Right lung (tissue), 10 donors: ENCODE data around the gene KIAA0825. TPM values are rescaled to one million over a fixed set of nuclear protein-coding genes. Genes with fewer than 3 reads are reported as not detected.

Source experiments
- DNase-seq, 2 donors: peaks; one replicate each; pipeline ENCODE4 v3.0.0-alpha.2; 2013
- long read RNA-seq, 8 donors: transcript quantifications; one replicate each; lab custom pipeline, GENCODE V29; 2026
- polyA plus RNA-seq, 5 donors: library from polyadenylated mRNA; unstranded; fragments of 120-200 nt; gene quantifications; one replicate each; pipeline versions ENCODE4 v1.2.1 to v1.2.3, GENCODE V29; 2013; ENCODE audit warnings: inconsistent platforms in 1 of 5, low replicate concordance in 1 of 5; ENCODE audit not compliant: insufficient read length in 5 of 5, insufficient read depth in 1 of 5

Gene KIAA0825
- 1 to 10 TPM; 5.0 to 8.0 (median 6.0) TPM for polyA plus RNA-seq
- long read RNA-seq, donor 1, partial matches to known transcripts, result 0 of 2 reads
- long read RNA-seq, donor 1, other reads (novel, unspliced or antisense), result 0 of 2 reads
- long read RNA-seq, donor 2, result 0 reads
- long read RNA-seq, donor 3, partial matches to known transcripts, result 5 of 17 reads
- long read RNA-seq, donor 3, other reads (novel, unspliced or antisense), result 12 of 17 reads
- long read RNA-seq, donor 4, partial matches to known transcripts, result 0 of 1 reads
- long read RNA-seq, donor 4, other reads (novel, unspliced or antisense), result 0 of 1 reads
- long read RNA-seq, donor 5, partial matches to known transcripts, result 42 of 60 reads
- long read RNA-seq, donor 5, other reads (novel, unspliced or antisense), result 15 of 60 reads
- long read RNA-seq, donor 6, partial matches to known transcripts, result 19 of 21 reads
- long read RNA-seq, donor 6, other reads (novel, unspliced or antisense), result 0 of 21 reads
- long read RNA-seq, donor 7, partial matches to known transcripts, result 0 of 13 reads
- long read RNA-seq, donor 7, other reads (novel, unspliced or antisense), result 12 of 13 reads
- long read RNA-seq, donor 8, partial matches to known transcripts, result 19 of 25 reads
- long read RNA-seq, donor 8, other reads (novel, unspliced or antisense), result 5 of 25 reads

- peak; percentile 87 to 90 for DNase-seq
Observed at GRCh38 chr5:94618493-94619328, at the start of gene KIAA0825, which contains the start of gene SLF1. KIAA0825 (minus strand) TSS chr5:94618604; CDS start chr5:94537126, 81,478 bp downstream. SLF1 (plus strand) TSS chr5:94618669; CDS start chr5:94628811, 10,142 bp downstream.

GRCh38 chr5:94667937-94668336, 49.5 kb upstream of the KIAA0825 start:
- no peak for DNase-seq

GRCh38 chr5:94661086-94661485, 42.7 kb upstream of the KIAA0825 start:
- DNase-seq, result no peak

- DNase-seq, result no peak
Observed at GRCh38 chr5:94660506-94660905, 42.1 kb upstream of the KIAA0825 start.

GRCh38 chr5:94658272-94658671, 39.9 kb upstream of the KIAA0825 start:
- no peak for DNase-seq

- no peak for DNase-seq
Observed at GRCh38 chr5:94649874-94650273, 31.5 kb upstream of the KIAA0825 start.

- DNase-seq, result no peak
Observed at GRCh38 chr5:94646758-94647157, 28.4 kb upstream of the KIAA0825 start.

GRCh38 chr5:94645053-94645452, 26.6 kb upstream of the KIAA0825 start:
- DNase-seq, result no peak

- no peak for DNase-seq
Observed at GRCh38 chr5:94640176-94640575, 21.8 kb upstream of the KIAA0825 start.

GRCh38 chr5:94632024-94632423, 13.6 kb upstream of the KIAA0825 start:
- DNase-seq, result no peak

GRCh38 chr5:94627191-94627590, 8.8 kb upstream of the KIAA0825 start:
- DNase-seq, result no peak

GRCh38 chr5:94623877-94624276, 5.5 kb upstream of the KIAA0825 start:
- DNase-seq, result no peak

- DNase-seq, result no peak
Observed at GRCh38 chr5:94623011-94623410, 4.6 kb upstream of the KIAA0825 start.

GRCh38 chr5:94621763-94622162, 3.4 kb upstream of the KIAA0825 start:
- peak in 1 of 2 donors; percentile 24 for DNase-seq

GRCh38 chr5:94620256-94620655, 1.9 kb upstream of the KIAA0825 start:
- DNase-seq, result no peak

- no peak for DNase-seq
Observed at GRCh38 chr5:94618029-94618492, 343 bp downstream of the KIAA0825 start.

- no peak for DNase-seq
Observed at GRCh38 chr5:94615862-94616261, 2.5 kb downstream of the KIAA0825 start.

- no peak for DNase-seq
Observed at GRCh38 chr5:94614156-94614805, 4.1 kb downstream of the KIAA0825 start.

GRCh38 chr5:94613583-94613982, 4.8 kb downstream of the KIAA0825 start:
- DNase-seq, result no peak

GRCh38 chr5:94595281-94595840, 23.0 kb downstream of the KIAA0825 start:
- no peak for DNase-seq
